Measurements from ENCODE around the gene ADCY1.

The ADCY1 gene

DNA sequence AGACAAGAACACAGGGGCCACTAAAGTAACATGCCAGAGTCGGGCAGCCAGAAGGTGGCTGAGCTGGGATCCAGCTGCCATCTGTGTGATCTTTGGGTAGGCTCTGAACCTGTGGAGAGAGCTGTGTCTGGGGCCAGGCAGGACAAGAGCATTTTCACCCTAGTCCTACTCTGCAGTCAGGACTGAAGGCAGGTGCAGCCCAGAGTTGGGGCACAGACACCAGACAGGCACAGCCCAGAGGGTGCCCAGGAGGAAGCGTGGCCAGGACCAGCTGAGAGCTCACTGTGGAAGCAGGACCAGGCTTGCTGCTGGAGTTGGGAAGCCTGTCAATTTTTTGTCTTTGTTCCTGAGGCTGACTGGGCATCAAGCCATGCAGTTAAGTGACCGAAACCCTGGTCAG, 113.6 kb downstream of the ADCY1 start:
- no peak overlapping the region for H3K4me3 ChIP-seq (ENCODE audit: low read length)
- no peak for DNase-seq (ENCODE audit: low read depth)
- TF ChIP-seq, protein P1, sequence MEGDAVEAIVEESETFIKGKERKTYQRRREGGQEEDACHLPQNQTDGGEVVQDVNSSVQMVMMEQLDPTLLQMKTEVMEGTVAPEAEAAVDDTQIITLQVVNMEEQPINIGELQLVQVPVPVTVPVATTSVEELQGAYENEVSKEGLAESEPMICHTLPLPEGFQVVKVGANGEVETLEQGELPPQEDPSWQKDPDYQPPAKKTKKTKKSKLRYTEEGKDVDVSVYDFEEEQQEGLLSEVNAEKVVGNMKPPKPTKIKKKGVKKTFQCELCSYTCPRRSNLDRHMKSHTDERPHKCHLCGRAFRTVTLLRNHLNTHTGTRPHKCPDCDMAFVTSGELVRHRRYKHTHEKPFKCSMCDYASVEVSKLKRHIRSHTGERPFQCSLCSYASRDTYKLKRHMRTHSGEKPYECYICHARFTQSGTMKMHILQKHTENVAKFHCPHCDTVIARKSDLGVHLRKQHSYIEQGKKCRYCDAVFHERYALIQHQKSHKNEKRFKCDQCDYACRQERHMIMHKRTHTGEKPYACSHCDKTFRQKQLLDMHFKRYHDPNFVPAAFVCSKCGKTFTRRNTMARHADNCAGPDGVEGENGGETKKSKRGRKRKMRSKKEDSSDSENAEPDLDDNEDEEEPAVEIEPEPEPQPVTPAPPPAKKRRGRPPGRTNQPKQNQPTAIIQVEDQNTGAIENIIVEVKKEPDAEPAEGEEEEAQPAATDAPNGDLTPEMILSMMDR (conservative IDR thresholded peaks at IDR 0.05; ENCODE audit: low read depth, low read length), result no peak

DNA sequence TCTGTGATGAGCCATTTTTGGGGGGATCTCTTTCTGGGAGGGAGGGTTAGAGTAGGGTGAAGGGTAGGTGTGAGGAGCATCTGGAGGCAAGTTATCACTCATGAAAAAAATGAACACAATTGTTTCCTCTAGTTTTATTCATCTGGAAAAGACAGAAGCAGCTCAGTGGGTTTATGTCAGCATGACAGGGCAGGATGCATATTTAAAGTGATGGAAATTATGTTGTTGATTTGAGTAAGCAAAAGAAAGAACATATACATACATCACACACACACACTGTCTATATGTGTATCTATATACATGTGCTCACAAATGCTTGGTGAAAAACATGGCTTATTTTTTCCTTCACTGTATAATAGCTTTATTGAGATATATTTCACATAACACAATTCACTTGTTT, 114.2 kb downstream of the ADCY1 start:
- DNase-seq (ENCODE audit: low read depth), result no peak
- no peak overlapping the region for H3K4me3 ChIP-seq (ENCODE audit: low read length)
- TF ChIP-seq, protein P1 (conservative IDR thresholded peaks at IDR 0.05; ENCODE audit: low read depth, low read length), result no peak

DNA sequence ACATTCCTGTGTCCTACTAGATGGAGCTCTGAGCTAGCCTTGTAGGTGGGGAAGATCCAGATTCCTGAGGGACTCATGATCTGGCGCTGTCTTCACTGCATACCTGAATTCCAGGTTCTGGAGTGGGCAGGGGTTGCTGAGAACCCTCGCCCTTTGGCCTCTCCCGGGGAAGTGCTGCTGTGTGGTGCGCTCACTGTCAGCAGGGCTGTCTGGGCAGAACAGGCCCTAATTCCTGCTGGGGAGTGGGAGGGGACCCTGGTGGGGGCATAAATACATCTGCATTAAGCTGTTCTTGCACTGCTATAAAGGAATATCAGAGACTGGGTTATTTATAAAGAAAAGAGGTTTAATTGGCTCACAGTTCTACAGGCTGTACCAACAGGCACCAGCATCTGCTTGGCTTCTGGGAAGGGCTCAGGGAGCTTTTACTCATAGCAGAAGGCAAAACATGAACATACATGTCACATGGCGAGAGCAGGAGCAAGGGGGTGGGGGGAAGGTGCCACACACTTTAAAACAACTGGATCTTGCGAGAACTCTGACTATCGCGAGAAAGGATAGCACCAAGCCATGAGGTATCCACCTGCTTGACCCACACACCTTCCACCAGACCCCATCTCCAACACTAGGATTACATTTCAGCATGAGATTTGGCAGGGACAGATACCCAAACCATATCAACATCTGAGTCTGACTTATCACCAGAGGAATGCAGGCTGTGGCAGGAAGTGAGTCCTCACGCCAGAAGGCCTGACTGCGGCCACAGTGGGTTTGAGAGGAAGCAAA, 115.0 kb downstream of the ADCY1 start:
- no peak overlapping the region for H3K4me3 ChIP-seq (ENCODE audit: low read length)
- no peak for DNase-seq (ENCODE audit: low read depth)
- TF ChIP-seq, protein P1 (conservative IDR thresholded peaks at IDR 0.05; ENCODE audit: low read depth, low read length), result no peak

DNA sequence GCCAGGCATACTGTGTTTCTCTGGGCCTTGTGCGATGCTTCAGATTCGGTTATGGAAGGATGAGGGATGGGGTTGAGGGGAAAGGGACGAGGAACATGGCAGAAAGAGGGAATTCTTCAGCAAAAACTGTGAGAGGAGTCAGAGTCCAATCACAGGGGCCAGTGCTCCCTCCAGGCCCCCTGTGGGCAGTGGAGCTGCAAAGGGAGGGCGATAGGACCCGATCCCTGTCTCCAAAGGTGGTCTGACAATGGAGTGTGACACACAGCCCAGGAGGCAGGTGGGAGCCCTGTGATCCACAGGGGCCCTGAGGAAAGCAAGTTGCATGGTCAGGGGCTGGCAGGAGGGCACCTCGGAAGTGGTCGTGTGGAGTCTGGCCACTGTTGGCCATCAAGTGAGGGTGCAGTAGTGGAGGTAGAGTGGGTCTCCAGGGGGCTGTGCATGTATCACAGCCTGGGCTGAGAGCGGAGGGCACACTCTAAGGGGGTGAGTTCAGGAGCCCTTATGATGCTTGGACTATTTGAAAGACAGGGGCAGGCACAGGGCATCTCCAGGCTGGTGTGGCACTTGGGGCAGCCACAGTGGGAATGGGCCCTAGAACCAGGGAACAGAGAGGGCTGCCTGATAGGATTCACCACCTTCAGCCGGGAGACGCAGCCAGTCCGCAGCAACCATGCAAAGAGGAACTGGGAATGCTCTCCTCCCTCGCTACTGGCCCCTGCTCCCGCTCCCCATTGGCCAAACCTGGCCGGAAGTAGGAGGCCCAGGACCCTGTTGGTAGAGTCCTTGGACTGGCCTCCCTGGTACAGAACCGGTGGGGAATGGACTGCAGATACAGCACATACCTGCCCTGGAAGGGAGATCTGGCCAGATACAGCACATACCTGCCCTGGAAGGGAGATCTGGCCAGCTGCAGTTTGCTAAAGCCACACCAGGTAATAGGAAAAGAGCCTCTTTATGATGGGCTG, 115.9 kb downstream of the ADCY1 start:
- TF ChIP-seq, protein P1 (conservative IDR thresholded peaks at IDR 0.05; ENCODE audit: low read depth, low read length), result no peak
- no peak for DNase-seq (ENCODE audit: low read depth)
- no peak overlapping the region for H3K4me3 ChIP-seq (ENCODE audit: low read length)

DNA sequence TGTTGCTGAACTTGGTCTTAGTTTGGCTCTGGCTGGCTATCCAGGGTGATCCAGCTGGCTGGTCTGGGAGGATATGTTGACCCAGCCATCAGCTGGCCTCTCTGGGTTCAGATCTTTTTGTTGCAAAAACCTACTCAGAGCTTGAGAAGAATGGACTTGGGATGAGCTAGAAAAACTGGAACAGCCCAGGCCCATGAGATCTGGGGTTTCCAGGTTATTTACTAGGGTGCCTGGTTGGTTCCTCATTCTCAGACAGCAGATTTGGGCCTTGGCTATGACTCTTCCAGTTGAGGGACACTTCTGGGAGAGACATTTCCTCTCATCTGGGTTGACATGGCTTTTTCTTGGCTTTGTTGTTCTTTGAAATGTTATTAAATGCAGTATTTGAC, 116.6 kb downstream of the ADCY1 start:
- TF ChIP-seq, protein P1 (conservative IDR thresholded peaks at IDR 0.05; ENCODE audit: low read depth, low read length), result no peak
- no peak for DNase-seq (ENCODE audit: low read depth)
- no peak overlapping the region for H3K4me3 ChIP-seq (ENCODE audit: low read length)

DNA sequence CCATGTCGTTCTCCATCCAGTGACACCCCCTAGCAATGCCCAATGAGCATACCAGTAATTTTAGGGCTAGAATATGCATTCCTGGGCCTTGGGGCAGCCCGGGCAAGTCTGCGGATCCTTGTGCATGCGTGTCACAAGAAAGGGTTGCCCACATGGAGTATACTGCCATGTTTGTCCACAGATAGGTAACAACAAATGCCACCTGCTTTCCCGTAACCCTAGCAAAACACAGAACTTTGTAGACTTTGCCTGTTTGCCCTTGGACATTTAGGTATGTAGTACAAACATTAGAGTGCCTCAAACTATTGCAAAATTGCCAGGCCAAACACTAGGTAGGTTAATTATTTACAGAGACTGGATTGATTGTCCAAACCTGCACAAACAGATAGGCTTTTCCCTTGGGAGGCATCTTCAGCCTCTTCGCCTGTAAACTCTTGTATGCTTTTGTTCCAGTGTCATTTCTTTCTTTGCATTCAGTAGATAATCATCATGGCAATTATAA, 117.0 kb downstream of the ADCY1 start:
- no peak for DNase-seq (ENCODE audit: low read depth)
- TF ChIP-seq, protein P1 (conservative IDR thresholded peaks at IDR 0.05; ENCODE audit: low read depth, low read length), result no peak
- no peak overlapping the region for H3K4me3 ChIP-seq (ENCODE audit: low read length)
